Measurements from ENCODE around the gene KLHDC8B. TPM values are rescaled to one million over a fixed set of nuclear protein-coding genes. Genes with fewer than 3 reads are reported as not detected.

The KLHDC8B gene
- total and polyA plus RNA-seq, 4 donors, result 19.4 to 32.5 (median 30.8) TPM

GRCh38 chr3:49173116-49173791 lies 1.9 kb downstream of the KLHDC8B start:
- Histone ChIP-seq H3K4me3 (no peak overlapping the region), H3K9ac (ENCODE audit: insufficient read depth in 1 of 2, low read length in 2 of 2) (peak overlapping the region; percentile 50 to 53), H3K27ac (ENCODE audit: low read depth in 1 of 2, low read length in 1 of 2) (peak overlapping the region; percentile 82 to 94), H3K36me3 (ENCODE audit: control insufficient read depth in 4 of 4, insufficient read depth in 4 of 4, low read length in 4 of 4) (peaks cover 0 to 28% (median 18%) of the 10 kb centered on the region in 4 donors), H3K4me1 (ENCODE audit: control insufficient read depth in 5 of 5, insufficient read depth in 5 of 5, low read length in 5 of 5) (peaks cover 7 to 40% (median 22%) of the 10 kb centered on the region in 5 donors), H3K9me3 (ENCODE audit: control insufficient read depth in 4 of 4, insufficient read depth in 3 of 4, low read length in 3 of 4) (no peaks in the 10 kb centered on the region), H3K27me3 (ENCODE audit: control insufficient read depth in 3 of 3, insufficient read depth in 3 of 3, low read length in 2 of 3) (no peaks in the 10 kb centered on the region)
- peak; percentile 95 to 97 (median 97) for DNase-seq
- no peak for TF ChIP-seq CTCF (IDR thresholded peaks at IDR 0.05; ENCODE audit: control extremely low read depth, extremely low read depth)
- 31 to 45% methylated on average over 3 of the region's 3 CpGs for WGBS, 2 donors
- no peak for ATAC-seq (ENCODE audit: insufficient read depth, low FRiP score)

- H3K4me3 ChIP-seq, result no peak overlapping the region
- peaks cover 7 to 40% (median 22%) of the 10 kb centered on the region in 5 donors for H3K4me1 ChIP-seq (ENCODE audit: control insufficient read depth in 5 of 5, insufficient read depth in 5 of 5, low read length in 5 of 5)
- peak overlapping the region; percentile 18 to 94 for H3K27ac ChIP-seq (ENCODE audit: low read depth in 1 of 2, low read length in 1 of 2)
- no peaks in the 10 kb centered on the region for H3K27me3 ChIP-seq (ENCODE audit: control insufficient read depth in 3 of 3, insufficient read depth in 3 of 3, low read length in 2 of 3)
- ATAC-seq (ENCODE audit: insufficient read depth, low FRiP score), result no peak
- TF ChIP-seq CTCF (IDR thresholded peaks at IDR 0.05; ENCODE audit: control extremely low read depth, extremely low read depth), result no peak
- H3K36me3 ChIP-seq (ENCODE audit: control insufficient read depth in 4 of 4, insufficient read depth in 4 of 4, low read length in 4 of 4), result peaks cover 0 to 31% (median 18%) of the 10 kb centered on the region in 4 donors
- peak in 1 of 3 donors; percentile 74 for DNase-seq
- H3K9me3 ChIP-seq (ENCODE audit: control insufficient read depth in 4 of 4, insufficient read depth in 3 of 4, low read length in 3 of 4), result no peaks in the 10 kb centered on the region
- WGBS, 2 donors, result 38 to 65% methylated on average over 4 of the region's 4 CpGs
- peak overlapping the region; percentile 50 to 53 for H3K9ac ChIP-seq (ENCODE audit: insufficient read depth in 1 of 2, low read length in 2 of 2)
Measured at GRCh38 chr3:49173792-49174170, 2.4 kb downstream of the KLHDC8B start.

- no peaks in the 10 kb centered on the region for H3K27me3 ChIP-seq (ENCODE audit: control insufficient read depth in 3 of 3, insufficient read depth in 3 of 3, low read length in 2 of 3)
- H3K9ac ChIP-seq (ENCODE audit: insufficient read depth in 1 of 2, low read length in 2 of 2), result peak overlapping the region; percentile 50 to 53
- WGBS, 2 donors, result 92 to 96% methylated on average over 9 of the region's 9 CpGs
- H3K4me3 ChIP-seq, result no peak overlapping the region
- H3K9me3 ChIP-seq (ENCODE audit: control insufficient read depth in 4 of 4, insufficient read depth in 3 of 4, low read length in 3 of 4), result no peaks in the 10 kb centered on the region
- H3K27ac ChIP-seq (ENCODE audit: low read depth in 1 of 2, low read length in 1 of 2), result peak overlapping the region in 1 of 2 donors; percentile 94
- no peak for ATAC-seq (ENCODE audit: insufficient read depth, low FRiP score)
- peaks cover 7 to 40% (median 22%) of the 10 kb centered on the region in 5 donors for H3K4me1 ChIP-seq (ENCODE audit: control insufficient read depth in 5 of 5, insufficient read depth in 5 of 5, low read length in 5 of 5)
- DNase-seq, result no peak
- peaks cover 0 to 31% (median 18%) of the 10 kb centered on the region in 4 donors for H3K36me3 ChIP-seq (ENCODE audit: control insufficient read depth in 4 of 4, insufficient read depth in 4 of 4, low read length in 4 of 4)
- no peak for TF ChIP-seq CTCF (IDR thresholded peaks at IDR 0.05; ENCODE audit: control extremely low read depth, extremely low read depth)
Measured at GRCh38 chr3:49174397-49174985, 3.1 kb downstream of the KLHDC8B start.
